HCT116 (cell line): Measurements from ENCODE around the gene TRPM8. TPM values are rescaled to one million over a fixed set of nuclear protein-coding genes. Genes with fewer than 3 reads are reported as not detected.

Experiments used
- ATAC-seq: fragments of 200-7000 bp; cut with Tn5 transposase; 2 replicates; pipeline ENCODE4 v1.9.1; 2020; ENCODE audit warnings: mild to moderate bottlenecking, moderate library complexity
- BruUV-seq: library from RNA; stranded (reverse); fragments of 400-500 nt; replicated peaks from 2 replicates; lab custom pipeline; 2021; lab: Mats Ljungman, UMichigan
- CTCF ChIA-PET: fragments of 300-600 bp; sonication (Branson Sonifier 250); formaldehyde crosslinking; loops from one replicate; lab custom pipeline; 2021; ENCODE audit warnings: antibody characterized with exemption; lab: Charles Lee
- POLR2A ChIA-PET: fragments of 300-600, 350-600 bp; sonication (Branson Sonifier 250); formaldehyde crosslinking; loops from one replicate; lab custom pipeline; 2021; ENCODE audit warnings: antibody characterized with exemption; lab: Charles Lee
- RAD21 ChIA-PET, 2 experiments: fragments of 300-600 bp; sonication (Branson Sonifier 250); formaldehyde crosslinking; loops; one replicate each; lab custom pipeline; 2023; ENCODE audit warnings: low total read pairs in 2 of 2; ENCODE audit not compliant: uncharacterized antibody in 2 of 2, unreplicated experiment in 2 of 2, low non-redundant PET in 1 of 2; lab: Charles Lee
- DNase-seq: peaks from one replicate; pipeline ENCODE4 v3.0.0-alpha.2; 2010; ENCODE audit warnings: low read depth, low spot score
- H2AFZ ChIP-seq: fragments of 200-600 bp; shearing (Covaris generic), sonication (generic); 2 replicates; pipeline ENCODE4 v1.6.1; 2017; ENCODE audit warnings: low read depth, mixed run types, mixed read lengths, antibody characterized with exemption, low read length; ENCODE audit not compliant: poor library complexity, severe bottlenecking
- H3K27ac ChIP-seq: 2 replicates; pipeline ENCODE4 v1.5.1; 2012; ENCODE audit warnings: low read depth, low read length
- H3K27me3 ChIP-seq: fragments of 200-600 bp; sonication (generic); 2 replicates; pipeline ENCODE4 v1.6.1; 2016; ENCODE audit warnings: mixed run types, low read length, mixed read lengths; ENCODE audit not compliant: insufficient read depth
- H3K36me3 ChIP-seq, 2 experiments: fragments of 200-500 bp in 1 of 2; fragments of 200-600 bp in 1 of 2; sonication (Bioruptor generic) in 1 of 2; sonication (generic) in 1 of 2; 2 replicates each; pipeline versions ENCODE4 v1.5.1 to v1.6.1; 2014 to 2016; ENCODE audit warnings: low read length in 2 of 2, inconsistent platforms in 1 of 2, mixed read lengths in 1 of 2, mixed run types in 1 of 2; ENCODE audit not compliant: insufficient read depth in 2 of 2, control insufficient read depth in 1 of 2
- H3K4me1 ChIP-seq, 2 experiments: fragments of 200-600 bp in 1 of 2; sonication (generic) in 1 of 2; 2 replicates each; pipeline versions ENCODE4 v1.5.1 to v1.6.1; 2012 to 2017; ENCODE audit warnings: low read length in 2 of 2, inconsistent platforms in 1 of 2, mild to moderate bottlenecking in 1 of 2, mixed read lengths in 1 of 2, mixed run types in 1 of 2, moderate library complexity in 1 of 2; ENCODE audit not compliant: insufficient read depth in 2 of 2, control insufficient read depth in 1 of 2
- H3K4me2 ChIP-seq: fragments of 200-600 bp; sonication (generic); 2 replicates; pipeline ENCODE4 v1.6.1; 2017; ENCODE audit warnings: mixed run types, low read length, mixed read lengths
- H3K4me3 ChIP-seq, 2 experiments: fragments of 200-600 bp in 1 of 2; sonication (generic) in 1 of 2; replicated peaks in 1 of 2; 2 replicates each; pipeline ENCODE4 v1.5.1; 2011 to 2016; ENCODE audit warnings: low read length in 2 of 2, control low read depth in 1 of 2, low read depth in 1 of 2, mild to moderate bottlenecking in 1 of 2, mixed read lengths in 1 of 2, mixed run types in 1 of 2
- H3K79me2 ChIP-seq: fragments of 200-600 bp; sonication (generic); 2 replicates; pipeline ENCODE4 v1.6.1; 2017; ENCODE audit warnings: mild to moderate bottlenecking, mixed run types, low read length, moderate library complexity, mixed read lengths; ENCODE audit not compliant: insufficient read depth
- H3K9ac ChIP-seq: fragments of 200-600 bp; sonication (generic); 2 replicates; pipeline ENCODE4 v1.6.1; 2016; ENCODE audit warnings: low read length, mixed read lengths
- H3K9me2 ChIP-seq: fragments of 200-600 bp; sonication (generic), shearing (Covaris generic); 2 replicates; pipeline ENCODE4 v1.6.1; 2017; ENCODE audit warnings: mixed run types, mild to moderate bottlenecking, moderate library complexity; ENCODE audit not compliant: insufficient read depth
- H3K9me3 ChIP-seq, 2 experiments: fragments of 200-500 bp in 1 of 2; fragments of 200-600 bp in 1 of 2; sonication (Bioruptor generic) in 1 of 2; sonication (generic) in 1 of 2; 2 replicates each; pipeline ENCODE4 v1.6.1; 2014 to 2017; ENCODE audit warnings: low read length in 2 of 2, mixed read lengths in 2 of 2, inconsistent platforms in 1 of 2, low read depth in 1 of 2, mild to moderate bottlenecking in 1 of 2, mixed run types in 1 of 2, moderate library complexity in 1 of 2; ENCODE audit not compliant: control insufficient read depth in 1 of 2, insufficient read depth in 1 of 2
- H4K20me1 ChIP-seq: fragments of 200-600 bp; sonication (generic), shearing (Covaris generic); 2 replicates; pipeline ENCODE4 v1.6.1; 2017; ENCODE audit warnings: mixed run types, mild to moderate bottlenecking, moderate library complexity; ENCODE audit not compliant: insufficient read depth
- CEBPB ChIP-seq: IDR thresholded peaks from 2 replicates; pipeline ENCODE4 v1.6.1; 2012; ENCODE audit warnings: low read depth
- EGR1 ChIP-seq: IDR thresholded peaks from 2 replicates; pipeline ENCODE4 v1.6.1; 2012; ENCODE audit warnings: low read depth
- EZH2phosphoT487 ChIP-seq: fragments of 200-600 bp; IDR thresholded peaks from 2 replicates; pipeline ENCODE4 v1.6.1; 2018; ENCODE audit warnings: antibody characterized with exemption, borderline replicate concordance
- SP1 ChIP-seq: IDR thresholded peaks from 2 replicates; pipeline ENCODE4 v1.6.1; 2012; ENCODE audit warnings: low read depth
- SRF ChIP-seq: IDR thresholded peaks from 2 replicates; pipeline ENCODE4 v1.6.1; 2012; ENCODE audit warnings: low read depth
- YY1 ChIP-seq: IDR thresholded peaks from 2 replicates; pipeline ENCODE4 v1.6.1; 2011; ENCODE audit warnings: low read length, low read depth, moderate library complexity, mild to moderate bottlenecking; ENCODE audit not compliant: insufficient replicate concordance; ENCODE audit errors: extremely low read depth
- ZNF274 ChIP-seq: fragments of 200-500 bp; sonication (Bioruptor generic); IDR thresholded peaks from 2 replicates; pipeline ENCODE4 v1.6.1; 2014; ENCODE audit warnings: mild to moderate bottlenecking, low read depth, low read length, inconsistent platforms
- intact Hi-C: fragments of 100-400 bp; cut with micrococcal nuclease; formaldehyde crosslinking; loops from 2 replicates; pipeline ENCODE4 v1.10.0; 2022
- total RNA-seq: library from RNA; stranded (reverse); gene quantifications from one replicate; pipeline ENCODE4 v1.2.1, GENCODE V29; 2021; ENCODE audit not compliant: unreplicated experiment
- TF ChIP-seq, protein P1 (sequence below), 3 experiments: fragments of 200-600 bp in 1 of 3; sonication (generic) in 1 of 3; IDR thresholded peaks in 2 of 3; conservative IDR thresholded peaks in 1 of 3; 2 replicates each; pipeline ENCODE4 v1.5.1; 2012 to 2017; ENCODE audit warnings: low read depth in 2 of 3, low read length in 2 of 3, antibody characterized with exemption in 1 of 3, borderline replicate concordance in 1 of 3, control low read depth in 1 of 3, mild to moderate bottlenecking in 1 of 3, mixed read lengths in 1 of 3, mixed run types in 1 of 3, moderate library complexity in 1 of 3; ENCODE audit not compliant: insufficient read depth in 1 of 3

The TRPM8 gene
- total RNA-seq, 1 experiment from 2014 or later: 0.39 TPM

DNA sequence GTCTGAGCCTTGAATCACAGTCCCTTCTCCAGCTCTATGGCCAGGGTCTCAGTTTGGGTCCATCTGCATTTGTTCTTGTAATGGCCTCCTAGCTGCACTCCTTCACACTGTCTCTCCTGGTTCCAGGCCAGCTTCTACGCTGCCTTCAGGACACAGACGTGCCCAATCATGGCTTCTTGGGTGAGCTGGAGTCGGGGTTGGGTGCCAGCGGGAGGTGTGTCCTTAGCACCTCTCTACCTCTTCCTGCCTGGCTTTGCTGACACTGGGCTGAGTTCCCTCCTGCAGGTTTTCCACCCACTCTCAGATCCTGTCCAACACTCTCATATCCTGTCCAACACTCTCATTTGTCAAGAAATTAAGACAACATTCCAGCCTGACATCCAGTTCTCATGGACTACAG lies 9.6 kb downstream of the TRPM8 start:
- no peaks in the 10 kb centered on the region for H3K9me2 ChIP-seq
- no peak overlapping the region for H3K4me3 ChIP-seq
- ChIA-PET POLR2A (no interaction called here), RAD21 (no interaction called here), CTCF (no interaction called here)
- no TSS peak for BruUV-seq
- H3K27me3 ChIP-seq: peaks cover 22% of the 10 kb centered on the region; the same call in 1 of the 2 replicates
- H3K4me2 ChIP-seq: no peak overlapping the region
- H3K79me2 ChIP-seq: no peaks in the 10 kb centered on the region
- no peak overlapping the region for H2AFZ ChIP-seq
- H3K9ac ChIP-seq: no peak overlapping the region
- no peaks in the 10 kb centered on the region for H3K36me3 ChIP-seq
- no peaks in the 10 kb centered on the region for H3K9me3 ChIP-seq
- H3K4me1 ChIP-seq: peaks cover 2 to 11% of the 10 kb centered on the region in 2 experiments; a peak in 3 of 4 replicates
- no peak for DNase-seq
- no peak for TF ChIP-seq EZH2phosphoT487
- TF ChIP-seq EGR1: no peak
- TF ChIP-seq SP1: no peak
- TF ChIP-seq YY1: no peak
- no peak for TF ChIP-seq ZNF274
- no peak for TF ChIP-seq CEBPB
- TF ChIP-seq, protein P1, sequence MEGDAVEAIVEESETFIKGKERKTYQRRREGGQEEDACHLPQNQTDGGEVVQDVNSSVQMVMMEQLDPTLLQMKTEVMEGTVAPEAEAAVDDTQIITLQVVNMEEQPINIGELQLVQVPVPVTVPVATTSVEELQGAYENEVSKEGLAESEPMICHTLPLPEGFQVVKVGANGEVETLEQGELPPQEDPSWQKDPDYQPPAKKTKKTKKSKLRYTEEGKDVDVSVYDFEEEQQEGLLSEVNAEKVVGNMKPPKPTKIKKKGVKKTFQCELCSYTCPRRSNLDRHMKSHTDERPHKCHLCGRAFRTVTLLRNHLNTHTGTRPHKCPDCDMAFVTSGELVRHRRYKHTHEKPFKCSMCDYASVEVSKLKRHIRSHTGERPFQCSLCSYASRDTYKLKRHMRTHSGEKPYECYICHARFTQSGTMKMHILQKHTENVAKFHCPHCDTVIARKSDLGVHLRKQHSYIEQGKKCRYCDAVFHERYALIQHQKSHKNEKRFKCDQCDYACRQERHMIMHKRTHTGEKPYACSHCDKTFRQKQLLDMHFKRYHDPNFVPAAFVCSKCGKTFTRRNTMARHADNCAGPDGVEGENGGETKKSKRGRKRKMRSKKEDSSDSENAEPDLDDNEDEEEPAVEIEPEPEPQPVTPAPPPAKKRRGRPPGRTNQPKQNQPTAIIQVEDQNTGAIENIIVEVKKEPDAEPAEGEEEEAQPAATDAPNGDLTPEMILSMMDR (IDR thresholded peaks at IDR 0.05 in 2 of 3, conservative IDR thresholded peaks at IDR 0.05 in 1 of 3; ENCODE audit: borderline replicate concordance in 1 of 3, insufficient read depth in 1 of 3, low read depth in 2 of 3, low read length in 2 of 3): no peak
- TF ChIP-seq SRF: no peak
- no peak for ATAC-seq
- H3K27ac ChIP-seq: no peak overlapping the region
- no peaks in the 10 kb centered on the region for H4K20me1 ChIP-seq
- intact Hi-C loops: no loop called here
